ENCODE results near the gene VDR.

VDR gene

DNA sequence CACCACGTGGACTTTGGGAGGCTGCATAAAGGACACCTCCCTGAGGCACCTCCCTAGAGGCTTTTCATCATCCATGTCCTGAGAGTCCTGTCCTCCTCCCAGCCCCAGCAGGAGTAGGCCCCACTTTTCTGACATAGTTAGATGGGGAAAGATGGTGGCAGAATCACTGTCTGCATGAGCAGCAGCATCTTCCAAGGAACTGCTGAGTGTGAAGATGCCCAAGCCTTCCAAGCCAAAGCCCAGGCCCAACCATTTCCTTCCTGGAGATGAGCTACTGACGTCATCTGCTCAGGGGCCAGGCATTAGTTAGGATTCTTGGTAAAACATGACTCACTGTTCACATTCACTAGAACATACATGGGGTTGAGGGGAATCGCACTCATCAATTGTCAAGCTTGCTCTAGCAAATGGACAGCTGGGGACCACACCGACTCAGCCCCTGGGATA, 37.3 kb downstream of the VDR start:
- no peak for DNase-seq

DNA sequence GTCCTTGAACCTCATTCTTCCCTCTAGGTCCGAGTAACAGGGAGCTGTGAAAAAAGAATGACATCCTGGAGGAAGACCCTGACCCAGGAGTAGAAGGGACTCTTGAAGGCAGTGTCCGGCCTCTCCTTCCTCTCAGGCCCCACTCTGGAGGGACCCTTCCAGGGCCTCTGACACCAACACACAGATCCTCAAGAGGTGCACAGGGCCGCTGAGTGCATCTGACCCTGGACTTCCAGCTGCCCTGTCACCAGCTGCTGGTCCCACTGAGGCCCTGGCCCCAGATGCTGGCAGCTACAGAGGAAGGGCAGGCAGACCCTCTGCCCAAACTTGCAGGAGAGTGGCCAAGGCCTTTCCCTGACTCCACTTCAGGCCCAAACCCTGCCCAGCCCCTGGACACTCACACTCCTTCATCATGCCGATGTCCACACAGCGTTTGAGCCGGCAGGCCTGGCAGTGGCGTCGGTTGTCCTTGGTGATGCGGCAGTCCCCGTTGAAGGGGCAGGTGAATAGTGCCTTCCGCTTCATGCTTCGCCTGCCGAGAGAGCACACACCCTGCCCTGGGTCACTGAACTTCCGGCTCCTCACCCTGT, 40.1 kb downstream of the VDR start:
- no peak for DNase-seq

DNA sequence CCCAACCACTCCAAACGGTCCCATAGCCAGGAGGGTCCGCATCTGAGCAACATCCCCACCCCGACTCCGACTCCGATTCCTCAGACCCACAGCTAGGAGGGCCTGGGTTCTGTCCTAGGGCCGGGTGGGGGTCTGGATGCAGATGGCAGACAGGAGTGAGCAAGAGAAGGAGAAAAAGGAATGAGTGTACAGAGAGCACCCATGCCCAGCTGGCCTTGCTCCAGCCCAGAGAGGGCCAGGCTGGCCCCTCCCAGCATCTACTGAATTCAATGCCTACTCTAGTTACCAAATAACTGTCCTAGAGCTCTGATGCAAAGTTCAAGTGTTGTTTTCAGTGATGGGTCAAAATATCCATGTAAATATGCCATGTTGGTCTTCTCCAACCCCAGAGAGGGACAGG, 40.8 kb downstream of the VDR start:
- no peak for DNase-seq

DNA sequence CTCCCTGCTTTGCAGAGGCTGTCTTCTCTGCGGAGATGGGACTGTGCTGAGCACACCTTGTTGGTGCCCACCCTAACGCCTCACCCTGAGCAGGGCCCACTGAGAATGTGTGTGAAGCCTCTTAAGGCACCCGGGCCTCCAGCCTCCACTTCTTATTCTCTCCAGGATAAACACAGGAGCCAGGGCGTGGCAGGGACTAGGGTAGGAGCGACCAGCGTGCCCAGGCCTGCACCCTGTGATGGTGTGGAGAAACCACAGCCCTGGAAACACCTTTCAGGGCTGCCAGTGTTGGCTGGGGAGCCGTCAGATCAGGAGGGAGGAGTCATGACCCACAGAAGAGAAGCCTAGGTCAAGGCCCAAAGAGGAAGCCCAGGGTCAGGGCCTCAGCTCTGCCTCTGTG, 41.3 kb downstream of the VDR start:
- DNase-seq: no peak

DNA sequence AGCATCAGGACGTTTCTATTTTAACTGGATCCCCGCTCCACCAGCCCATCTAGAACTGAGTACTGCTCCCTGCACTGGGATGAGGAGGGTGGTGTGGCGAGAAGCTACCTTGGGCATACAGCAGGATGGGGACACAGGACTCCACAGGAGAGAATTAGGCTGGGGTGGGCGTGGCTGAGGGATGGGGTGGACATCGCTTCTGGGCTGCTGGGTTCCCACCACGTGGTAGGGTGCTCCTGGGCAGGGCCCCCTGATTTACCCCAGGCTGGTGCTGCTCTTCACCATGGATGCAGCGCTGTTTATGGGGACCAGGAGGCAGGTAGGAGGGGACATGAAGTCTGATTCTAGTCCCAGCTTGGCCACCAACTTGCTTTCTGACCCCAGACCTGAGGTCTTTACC, 41.9 kb downstream of the VDR start:
- no peak for DNase-seq

DNA sequence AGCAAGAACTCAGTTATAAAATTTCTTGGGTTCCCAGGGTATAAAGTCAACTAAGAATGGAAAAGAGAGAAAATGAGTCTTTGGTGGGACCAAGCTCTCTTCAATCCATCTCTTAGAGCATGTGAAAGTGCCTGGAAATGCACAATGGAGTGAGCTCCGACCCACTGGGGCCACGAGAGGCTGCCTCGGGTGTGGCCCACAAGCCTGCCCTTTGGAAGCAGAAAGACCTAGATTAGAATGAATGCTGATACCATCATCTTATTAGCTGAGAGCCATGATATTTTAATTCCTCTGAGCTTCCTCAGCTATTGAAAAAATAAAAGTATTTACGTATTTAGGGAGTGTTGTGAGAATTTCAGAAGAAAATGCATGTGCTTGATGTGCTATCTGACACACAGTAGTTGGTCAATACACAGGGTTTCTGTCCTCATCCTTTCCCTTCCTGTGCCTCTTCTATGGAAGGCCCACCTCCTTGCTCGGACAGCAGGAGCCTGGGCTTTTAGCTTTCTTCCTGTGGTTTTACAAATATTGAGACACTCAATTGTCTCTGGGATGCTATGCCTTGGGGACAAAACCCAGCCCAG, 42.5 kb downstream of the VDR start:
- no peak for DNase-seq

DNA sequence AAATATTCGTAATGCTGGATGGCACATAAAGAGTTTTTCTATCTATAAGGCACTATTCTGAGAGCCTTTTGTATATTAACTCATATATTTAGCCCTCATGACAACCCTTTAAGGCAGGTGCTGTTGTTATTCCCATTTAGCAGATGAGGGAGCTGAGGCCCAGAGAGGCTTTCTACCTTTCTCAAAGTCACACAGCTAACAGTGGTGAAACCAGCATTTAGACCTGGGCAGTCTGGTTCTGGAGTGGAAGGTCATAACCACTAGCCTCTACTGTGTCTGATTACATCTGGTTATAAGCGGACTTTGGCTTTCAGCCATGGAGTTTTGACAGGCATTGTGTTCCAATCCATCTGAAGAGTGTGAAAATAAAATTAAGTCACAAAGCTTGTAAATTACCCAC, 43.9 kb downstream of the VDR start:
- DNase-seq: no peak

DNA sequence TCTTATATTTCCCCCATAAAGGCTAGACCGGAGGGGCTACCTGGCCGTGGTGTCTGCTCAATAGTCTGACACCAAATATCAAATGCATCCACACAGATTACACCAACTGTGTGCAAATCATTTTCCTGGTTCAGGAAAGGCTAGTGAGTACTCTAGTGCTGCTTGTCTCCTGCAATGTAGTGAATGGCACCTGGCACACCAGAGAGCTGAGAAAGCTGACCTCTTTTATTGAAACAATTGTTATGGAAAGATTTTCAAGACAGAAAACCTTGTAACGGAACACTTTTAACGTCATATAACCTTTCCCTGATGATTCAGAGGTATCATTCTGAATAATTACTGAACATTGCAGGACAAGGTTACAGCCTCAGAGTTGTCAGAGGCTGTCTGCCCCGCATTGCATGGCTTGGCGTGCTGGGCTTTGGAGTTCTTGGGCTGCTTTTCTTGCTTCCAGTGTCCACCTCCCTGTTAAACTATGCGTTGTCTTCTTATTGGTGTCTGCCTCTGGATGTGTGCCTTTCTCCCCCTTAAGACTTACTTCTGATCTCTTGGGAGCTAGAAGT, 44.4 kb downstream of the VDR start:
- DNase-seq: no peak

DNA sequence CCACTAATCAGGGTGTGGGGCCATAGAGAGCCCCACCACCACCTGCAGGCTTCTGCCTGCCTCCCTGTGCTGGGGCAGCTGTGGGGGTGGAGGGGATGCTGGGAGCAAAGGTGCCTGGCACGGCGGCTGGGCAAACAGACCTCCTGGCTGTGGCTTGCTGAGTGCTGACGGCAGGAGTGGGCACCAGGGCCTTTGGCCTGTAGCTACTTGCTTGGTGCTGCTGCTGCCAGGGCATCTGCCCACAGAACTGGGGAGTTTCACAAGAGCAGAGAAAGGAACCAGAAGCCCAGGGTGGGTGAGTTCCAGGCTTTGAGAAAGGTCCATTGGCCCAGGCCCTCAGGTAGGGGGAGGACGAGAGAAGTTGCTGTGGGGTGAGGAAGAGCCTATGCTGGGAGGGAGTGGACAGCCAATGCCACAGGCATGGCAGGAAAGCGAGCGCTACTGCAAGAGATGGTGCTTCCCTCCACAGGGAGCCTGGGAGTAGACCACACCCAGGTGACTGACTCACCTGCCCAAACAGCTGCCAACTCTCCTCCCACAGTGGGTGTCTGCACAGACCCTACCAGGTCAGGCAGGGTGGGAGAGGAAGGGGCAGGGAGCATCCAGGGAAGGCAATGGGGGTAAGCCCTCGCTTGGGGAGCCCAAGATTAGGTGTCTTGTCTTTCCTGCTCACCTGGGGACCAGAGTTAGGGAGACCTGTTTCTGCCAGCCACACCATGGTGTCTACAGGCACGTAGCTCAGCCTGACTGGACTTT, 46.1 kb downstream of the VDR start:
- DNase-seq: no peak

DNA sequence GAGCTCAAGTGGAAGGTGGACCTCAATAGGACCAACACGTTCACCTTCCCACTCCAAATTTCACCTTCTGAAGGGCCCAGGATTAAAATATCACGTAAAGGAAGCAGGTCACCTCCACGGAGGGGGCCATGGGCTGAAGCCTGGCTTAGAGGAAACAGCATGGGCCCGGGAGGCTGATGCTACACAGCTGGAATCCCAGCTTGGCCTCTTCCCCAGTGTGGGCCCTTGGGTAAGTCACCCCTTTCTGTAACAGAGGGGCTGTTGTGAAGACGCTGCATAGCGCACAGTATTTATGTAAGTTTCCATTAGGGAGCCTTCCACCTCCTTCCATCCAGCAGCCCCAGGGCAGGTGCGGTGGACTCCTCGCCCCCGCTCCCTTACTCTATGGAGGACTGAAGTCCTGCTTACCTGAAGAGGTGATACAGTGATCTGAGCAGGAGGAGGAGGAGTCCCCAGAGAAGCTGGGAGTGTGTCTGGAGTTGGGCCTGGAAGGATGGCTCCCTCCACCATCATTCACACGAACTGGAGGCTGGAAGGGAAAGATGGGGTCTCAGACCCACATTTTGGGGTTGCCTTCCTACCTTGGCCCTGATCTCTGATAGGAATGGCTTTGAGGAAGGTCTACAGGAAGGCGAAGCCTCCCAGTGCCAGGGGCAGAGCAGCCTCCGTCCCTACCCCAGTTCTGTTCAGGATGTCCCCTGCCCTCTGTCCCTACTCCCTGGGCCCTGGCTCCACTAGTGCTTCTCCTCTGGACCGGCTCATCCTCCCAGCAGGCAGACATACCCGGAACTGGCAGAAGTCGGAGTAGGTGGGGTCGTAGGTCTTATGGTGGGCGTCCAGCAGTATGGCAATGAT, 47.8 kb downstream of the VDR start:
- no peak for DNase-seq

DNA sequence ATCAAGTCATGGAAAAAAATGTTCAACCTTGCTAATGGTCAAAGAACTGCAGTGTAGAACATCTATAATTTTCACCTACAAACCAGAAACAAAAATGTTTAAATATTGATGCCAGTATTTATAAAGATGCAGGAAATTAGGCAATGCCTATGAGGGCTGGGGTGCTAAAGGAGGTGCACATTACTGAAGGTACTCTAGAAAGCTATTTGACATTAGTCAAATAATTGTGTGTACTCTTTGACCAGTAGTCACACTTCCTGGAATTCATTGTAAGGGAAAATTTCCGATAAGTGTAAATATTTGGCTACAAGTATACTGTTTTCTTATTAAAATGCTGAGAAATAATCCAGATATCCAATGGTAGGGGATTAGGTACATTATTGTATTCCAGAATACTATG, 48.7 kb downstream of the VDR start:
- no peak for DNase-seq

DNA sequence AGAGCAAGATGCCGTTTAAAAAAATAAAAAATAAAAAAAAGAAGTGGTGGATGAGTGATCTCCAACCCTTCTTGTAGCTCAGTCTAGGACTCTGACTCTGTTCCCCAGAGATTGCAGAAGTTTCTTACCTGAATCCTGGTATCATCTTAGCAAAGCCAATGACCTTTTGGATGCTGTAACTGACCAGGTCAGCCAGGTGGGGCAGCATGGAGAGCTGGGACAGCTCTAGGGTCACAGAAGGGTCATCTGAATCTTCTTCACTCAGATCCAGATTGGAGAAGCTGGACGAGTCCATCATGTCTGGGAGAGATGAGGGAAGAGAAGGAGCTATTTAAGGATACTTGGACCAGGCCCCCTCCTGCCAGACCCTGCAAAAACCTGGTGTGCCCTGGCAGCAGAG, 49.3 kb downstream of the VDR start:
- no peak for DNase-seq

DNA sequence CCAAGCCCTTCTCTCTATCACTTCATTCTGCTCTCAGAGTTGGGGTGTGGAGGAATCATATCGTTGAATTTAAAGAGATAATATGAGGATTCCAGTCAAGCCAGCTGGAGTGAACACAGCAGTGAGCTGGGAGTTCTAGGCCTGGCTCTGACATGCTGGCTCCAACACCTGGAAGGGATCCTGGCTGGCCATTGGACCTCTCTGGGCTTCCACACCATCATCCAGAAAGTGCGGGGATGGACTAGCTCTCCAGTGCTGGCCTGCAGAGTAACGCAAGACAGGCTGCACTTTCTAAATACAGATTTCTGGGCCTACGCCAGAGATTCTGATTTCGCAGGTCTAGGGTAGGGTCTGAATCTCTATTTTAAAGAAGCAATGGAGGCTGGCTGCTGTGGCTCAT, 50.3 kb downstream of the VDR start:
- DNase-seq: no peak

DNA sequence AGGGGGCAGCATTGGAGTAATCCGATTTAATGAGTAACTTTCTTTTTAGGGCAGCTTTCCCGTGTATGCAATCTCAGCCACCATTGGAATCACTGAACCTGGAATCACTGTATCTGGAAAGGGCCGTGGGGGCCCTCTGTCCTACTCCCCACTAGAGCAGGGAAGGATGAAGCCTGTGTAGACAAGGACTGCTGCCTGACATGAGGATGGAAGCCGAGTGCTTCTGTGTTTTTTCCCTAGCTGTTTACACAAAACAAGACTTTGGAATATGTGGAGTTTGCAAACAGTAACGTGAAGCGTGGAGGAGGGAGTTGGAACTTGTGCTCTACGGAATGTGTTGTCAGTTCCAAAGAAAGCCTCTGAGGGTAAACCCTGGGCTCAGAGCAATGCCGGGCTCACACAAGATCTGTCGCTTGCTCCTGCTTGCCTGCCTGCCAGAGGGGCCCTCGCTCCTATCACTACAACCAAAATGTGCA, 52.7 kb downstream of the VDR start:
- no peak for DNase-seq

DNA sequence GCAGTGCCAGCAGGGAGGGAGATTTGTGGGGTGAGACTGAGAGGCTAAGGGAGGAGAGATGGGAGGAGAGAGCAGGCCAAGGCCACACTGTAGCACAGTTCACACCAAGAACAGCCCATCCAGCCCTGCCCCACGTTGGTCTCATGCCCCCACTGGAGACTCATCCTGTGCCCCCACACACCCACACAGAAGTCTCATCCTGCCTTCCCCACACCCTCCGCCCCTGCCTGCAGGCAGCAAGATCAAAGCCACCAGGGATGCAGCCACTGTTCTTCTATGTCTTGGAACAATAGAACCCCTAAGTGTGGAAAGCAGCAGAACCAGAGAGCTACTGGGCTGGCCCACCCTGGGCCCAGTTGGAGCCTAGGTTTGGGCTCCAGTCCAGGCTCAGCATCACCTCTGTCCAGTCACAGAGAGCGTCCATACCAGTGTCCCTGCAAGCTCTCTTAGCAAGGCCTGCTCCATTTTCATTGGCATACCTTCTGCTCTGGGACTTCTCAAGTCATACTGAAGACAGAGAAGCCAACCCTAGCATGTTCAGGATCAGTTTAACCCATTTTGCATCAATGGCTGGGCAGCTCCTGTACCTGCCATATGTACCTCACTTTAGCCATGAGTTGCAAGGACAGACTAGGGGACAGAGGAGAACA, 53.4 kb downstream of the VDR start:
- DNase-seq: no peak

DNA sequence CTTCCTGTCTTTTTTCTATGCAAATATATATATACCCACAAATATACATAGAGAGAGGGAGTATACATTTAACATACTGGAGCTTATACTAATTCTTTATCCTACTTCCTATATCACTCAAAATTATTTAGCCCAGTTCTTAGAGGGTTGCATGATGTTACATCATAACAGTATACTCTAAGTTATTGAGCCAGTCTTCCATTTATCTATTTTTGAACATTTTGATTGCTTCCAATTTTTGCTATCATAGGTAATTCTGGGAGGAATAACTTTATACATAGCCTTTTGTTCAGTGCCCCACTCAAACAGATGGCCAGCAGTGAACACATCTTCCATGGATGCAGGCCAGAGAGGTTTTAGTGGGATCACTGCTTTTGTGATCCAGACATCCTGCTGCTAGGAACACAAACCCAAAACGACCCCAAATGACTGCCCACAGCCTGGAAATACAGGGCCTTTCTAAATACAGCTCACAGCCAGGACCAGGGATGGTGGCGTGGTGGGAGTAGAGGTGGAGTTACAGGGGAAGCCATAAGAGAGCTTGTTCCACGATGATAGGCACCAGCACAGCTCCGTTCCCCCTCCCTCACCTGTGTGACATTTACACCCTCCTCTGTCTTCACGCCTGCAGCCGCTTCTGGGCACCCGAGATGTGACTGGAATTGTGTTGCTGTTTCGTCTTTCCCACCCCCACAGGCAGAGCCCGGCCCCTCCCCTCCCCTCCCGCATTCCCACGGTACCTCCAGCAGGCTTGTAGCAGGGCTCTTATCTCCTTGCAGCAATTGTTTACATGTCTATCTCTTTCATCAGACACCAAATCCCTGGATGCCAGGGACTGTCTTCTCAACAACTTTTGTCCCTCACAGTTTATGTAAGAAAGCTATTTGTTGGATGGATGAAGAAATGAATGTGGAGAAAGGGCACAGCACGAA, 54.4 kb downstream of the VDR start:
- DNase-seq: no peak

DNA sequence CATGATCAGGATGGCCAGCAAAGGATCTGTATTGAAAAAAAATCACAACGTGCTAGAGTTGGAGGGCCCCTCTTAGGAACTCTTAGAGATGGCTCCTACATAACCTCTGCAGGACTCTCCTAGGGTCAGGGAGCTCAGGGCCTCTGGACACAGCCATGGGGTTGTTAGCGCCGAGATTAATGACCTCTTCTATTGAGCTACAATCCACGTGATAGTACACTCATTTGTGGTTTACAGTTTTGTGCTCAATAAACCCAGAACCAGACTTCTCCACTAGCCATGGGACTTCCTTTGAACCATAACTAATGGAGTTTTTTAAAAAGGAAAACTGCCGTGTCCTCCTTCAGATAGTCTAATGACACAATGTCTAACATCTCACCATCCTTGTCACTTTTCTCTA, 55.5 kb downstream of the VDR start:
- DNase-seq: no peak

DNA sequence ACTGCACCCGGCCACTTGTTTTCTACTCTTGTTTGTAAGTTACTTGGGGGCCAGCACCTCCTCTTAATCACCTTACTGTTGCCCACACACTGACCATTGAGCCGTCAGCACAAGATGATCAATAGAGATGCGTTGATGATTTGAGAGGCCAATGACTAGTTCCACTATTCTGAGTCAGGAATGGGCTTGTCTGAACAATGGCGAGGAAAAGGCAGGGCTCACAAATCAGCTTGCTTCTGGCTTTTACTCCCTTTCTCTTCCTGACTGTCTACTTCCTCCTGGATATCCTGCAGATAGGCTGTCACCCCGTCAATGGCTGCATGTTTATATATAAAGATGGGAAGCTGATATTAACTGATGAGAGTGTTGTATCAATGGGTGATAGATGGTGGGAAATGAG, 55.9 kb downstream of the VDR start:
- DNase-seq: no peak

DNA sequence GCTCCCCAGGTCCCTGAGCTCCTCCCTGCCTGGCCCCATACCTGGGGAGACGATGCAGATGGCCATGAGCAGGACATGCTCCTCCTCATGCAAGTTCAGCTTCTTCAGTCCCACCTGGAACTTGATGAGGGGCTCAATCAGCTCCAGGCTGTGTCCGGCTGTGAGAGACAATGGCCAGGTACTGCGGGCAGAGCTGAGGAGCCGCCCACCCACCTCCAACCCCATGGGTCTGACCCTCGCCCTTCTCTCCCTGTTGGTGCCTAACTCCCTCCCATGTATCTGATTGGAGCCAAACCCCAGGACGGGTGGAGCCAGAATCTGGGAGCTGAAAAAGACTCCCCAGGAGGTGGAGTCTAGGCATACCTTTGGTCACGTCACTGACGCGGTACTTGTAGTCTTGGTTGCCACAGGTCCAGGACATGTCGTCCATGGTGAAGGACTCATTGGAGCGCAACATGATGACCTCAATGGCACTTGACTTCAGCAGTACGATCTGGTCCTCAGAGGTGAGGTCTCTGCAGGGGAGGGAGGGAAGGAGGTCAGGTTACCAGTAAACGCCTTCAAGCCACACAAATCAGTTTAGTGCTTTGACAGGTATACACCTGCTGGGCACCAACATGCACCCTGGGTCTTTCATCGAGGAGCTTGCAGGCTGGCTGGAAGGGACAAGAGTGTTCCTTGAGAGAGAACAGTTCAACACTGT, 58.3 kb downstream of the VDR start:
- no peak for DNase-seq

DNA sequence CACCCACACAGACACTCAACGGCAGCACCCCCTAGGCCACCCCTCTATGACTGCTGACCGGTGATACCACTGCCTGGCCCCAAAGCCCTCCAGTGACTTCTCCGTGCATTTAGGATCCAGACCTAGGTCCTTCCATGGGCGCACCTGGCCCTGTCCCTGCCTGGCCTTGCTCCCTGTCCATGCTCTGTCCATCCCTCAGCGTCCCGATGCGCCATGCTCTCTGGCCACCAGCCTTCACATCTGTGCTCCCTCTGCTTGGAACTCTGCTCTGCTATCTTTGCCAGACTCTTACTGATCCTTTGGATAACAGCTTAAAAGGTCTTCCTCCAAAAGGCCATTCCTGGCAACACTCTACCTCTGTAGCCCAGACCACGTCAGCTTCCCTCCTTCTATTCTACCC, 59.7 kb downstream of the VDR start:
- DNase-seq: no peak
